HG03039 (cell line): Measurements from ENCODE around the gene UBE2O.

Source experiments
- ATAC-seq: cut with Tn5 transposase; IDR thresholded peaks from one replicate; pipeline ENCODE4 v1.9.1; 2021; ENCODE audit warnings: mild to moderate bottlenecking, moderate library complexity; ENCODE audit not compliant: unreplicated experiment

Gene UBE2O

GRCh38 chr17:76442341-76443338, 10.3 kb downstream of the UBE2O start:
- no peak for ATAC-seq

- no peak for ATAC-seq
Observed at GRCh38 chr17:76441686-76442340, 11.1 kb downstream of the UBE2O start.

GRCh38 chr17:76440751-76441362, 12.1 kb downstream of the UBE2O start:
- no peak for ATAC-seq

- no peak for ATAC-seq
Observed at GRCh38 chr17:76439314-76439928, 13.5 kb downstream of the UBE2O start.

GRCh38 chr17:76438906-76439305, 14.0 kb downstream of the UBE2O start:
- no peak for ATAC-seq

GRCh38 chr17:76437467-76438402, 15.2 kb downstream of the UBE2O start:
- no peak for ATAC-seq

GRCh38 chr17:76435751-76436150, 17.2 kb downstream of the UBE2O start:
- ATAC-seq = no peak

- no peak for ATAC-seq
Observed at GRCh38 chr17:76434870-76435269, 18.1 kb downstream of the UBE2O start.

- ATAC-seq = no peak
Observed at GRCh38 chr17:76433693-76434092, 19.3 kb downstream of the UBE2O start.

GRCh38 chr17:76432712-76433336, 20.1 kb downstream of the UBE2O start:
- no peak for ATAC-seq

GRCh38 chr17:76432004-76432403, 20.9 kb downstream of the UBE2O start:
- no peak for ATAC-seq

- ATAC-seq = no peak
Observed at GRCh38 chr17:76431509-76431908, 21.4 kb downstream of the UBE2O start.

- ATAC-seq = no peak
Observed at GRCh38 chr17:76428511-76428910, 24.4 kb downstream of the UBE2O start.

GRCh38 chr17:76427501-76428231, 25.3 kb downstream of the UBE2O start:
- ATAC-seq = no peak

- ATAC-seq = no peak
Observed at GRCh38 chr17:76426853-76427252, 26.1 kb downstream of the UBE2O start.

GRCh38 chr17:76422860-76423259, 30.1 kb downstream of the UBE2O start:
- ATAC-seq = no peak

- no peak for ATAC-seq
Observed at GRCh38 chr17:76422406-76422805, 30.5 kb downstream of the UBE2O start.

GRCh38 chr17:76421044-76421407, 31.9 kb downstream of the UBE2O start:
- ATAC-seq = no peak
